ENCODE data around the gene AHRR.
"Not testable (repeated sequence)": the region's sequence is repeated elsewhere in the genome, so short reads cannot be mapped to it uniquely, and the experiment has no call there.

The AHRR gene

DNA sequence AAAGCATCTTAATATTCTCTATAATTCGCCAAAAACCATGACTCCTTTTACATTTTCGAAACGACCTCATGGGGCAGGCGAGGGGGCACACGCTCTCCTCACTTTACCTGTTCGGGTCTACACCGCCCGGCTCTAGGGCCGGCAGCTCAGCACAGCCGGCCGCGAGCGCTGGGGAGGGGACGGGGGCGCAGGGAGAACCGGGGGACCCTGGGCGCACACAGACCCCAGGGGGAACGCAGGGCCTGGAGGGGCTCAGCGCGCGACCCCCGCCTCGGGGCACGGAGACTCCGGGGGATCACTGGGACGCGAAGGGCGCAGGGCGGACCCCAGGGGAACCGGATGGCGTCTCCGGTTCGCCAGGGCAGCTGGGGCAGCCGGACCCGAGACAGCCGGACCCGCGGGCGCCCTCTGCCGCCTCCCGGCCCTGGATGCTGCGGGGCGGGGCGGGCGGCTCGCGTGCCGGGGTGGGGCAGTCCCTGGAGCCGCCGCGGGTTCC is at the start of gene AHRR:
Gene AHRR, plus strand, starts transcription at position 485 of the 496 bp plus-strand sequence. CDS start 22,189 bp downstream, outside the sequence.
- DNase-seq (ENCODE audit: low spot score) = peak; percentile 62

DNA sequence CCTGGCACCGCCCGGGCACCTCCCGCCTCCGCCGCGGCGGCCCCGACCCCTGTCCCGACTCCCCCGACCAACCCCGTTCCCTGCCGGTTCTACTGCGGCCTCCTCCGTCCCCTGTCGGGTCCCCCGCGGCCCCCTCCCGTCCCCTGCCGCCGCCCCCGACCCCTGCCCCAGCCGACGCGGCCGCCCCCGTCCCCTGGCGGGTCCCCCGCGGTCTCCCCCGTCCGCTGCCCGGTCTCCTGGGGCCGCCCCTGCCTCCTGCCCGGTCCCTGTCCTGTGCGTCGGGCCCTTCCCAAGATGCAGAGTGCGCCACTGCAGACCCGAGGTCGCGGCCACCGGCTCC is 49.7 kb upstream of the AHRR start:
- not testable (repeated sequence) for DNase-seq (ENCODE audit: low spot score)

DNA sequence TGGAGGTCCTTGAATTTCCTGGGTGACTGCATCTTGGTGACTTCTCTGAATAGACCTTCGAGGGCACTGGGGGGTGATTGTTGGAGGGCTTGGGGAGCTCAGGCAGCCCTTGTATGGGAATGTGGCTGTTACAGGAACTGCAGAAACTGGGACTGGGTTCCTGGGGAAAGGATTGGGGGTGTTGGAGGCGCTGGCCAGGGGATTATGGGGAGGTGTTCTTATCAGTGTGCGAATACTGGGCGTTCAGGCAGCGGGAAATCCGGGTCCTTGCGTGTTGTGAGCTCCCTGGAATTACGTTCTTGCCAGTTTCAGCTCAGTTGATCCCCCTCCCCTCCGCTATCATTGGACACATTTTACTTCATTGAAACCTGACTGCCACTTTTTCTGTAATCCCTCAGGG is 48.4 kb upstream of the AHRR start:
- DNase-seq (ENCODE audit: low spot score) = not testable (repeated sequence)

DNA sequence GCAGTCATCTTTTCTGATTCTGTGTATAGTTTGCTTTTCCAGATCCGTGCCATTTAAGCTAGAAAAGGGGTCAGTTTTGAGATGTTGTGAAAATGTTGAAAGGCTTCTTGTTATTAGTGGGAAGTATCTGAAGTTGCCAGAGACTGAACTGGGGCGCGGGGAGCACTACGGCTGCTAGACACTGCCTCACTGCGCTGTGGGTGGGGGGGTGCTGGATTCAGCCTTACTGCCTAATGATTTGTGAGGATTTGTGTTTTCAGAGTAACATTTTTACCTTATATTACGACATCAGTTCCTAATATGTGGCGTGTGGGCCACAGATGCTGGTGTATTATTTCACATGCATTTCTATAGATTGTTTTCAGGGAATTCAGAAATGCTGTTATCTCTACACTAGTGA is 48.0 kb upstream of the AHRR start:
- not testable (repeated sequence) for DNase-seq (ENCODE audit: low spot score)

- not testable (repeated sequence) for DNase-seq (ENCODE audit: low spot score)
Observed at GRCh38 chr5:274346-274745, 47.2 kb upstream of the AHRR start.

DNA sequence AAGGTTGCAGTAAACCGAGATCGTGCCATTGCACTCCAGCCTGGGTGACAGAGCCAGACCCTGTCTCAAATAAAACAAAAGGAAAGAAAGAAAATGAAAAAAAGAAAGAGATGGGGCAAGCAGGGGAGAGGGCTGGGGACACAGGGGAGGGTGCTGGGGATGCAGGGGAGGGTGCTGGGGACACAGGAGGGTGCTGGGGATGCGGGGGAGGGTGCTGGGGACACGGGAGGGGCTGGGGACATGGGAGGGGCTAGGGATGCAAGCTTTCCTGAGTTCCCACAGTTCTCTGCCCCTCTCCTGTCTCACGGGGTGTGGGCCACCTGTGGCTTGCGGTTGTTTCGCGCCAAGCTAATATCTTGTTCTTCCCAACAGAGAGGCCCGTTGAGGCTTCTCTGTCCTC is 42.9 kb upstream of the AHRR start:
- no peak for DNase-seq (ENCODE audit: low spot score)

DNA sequence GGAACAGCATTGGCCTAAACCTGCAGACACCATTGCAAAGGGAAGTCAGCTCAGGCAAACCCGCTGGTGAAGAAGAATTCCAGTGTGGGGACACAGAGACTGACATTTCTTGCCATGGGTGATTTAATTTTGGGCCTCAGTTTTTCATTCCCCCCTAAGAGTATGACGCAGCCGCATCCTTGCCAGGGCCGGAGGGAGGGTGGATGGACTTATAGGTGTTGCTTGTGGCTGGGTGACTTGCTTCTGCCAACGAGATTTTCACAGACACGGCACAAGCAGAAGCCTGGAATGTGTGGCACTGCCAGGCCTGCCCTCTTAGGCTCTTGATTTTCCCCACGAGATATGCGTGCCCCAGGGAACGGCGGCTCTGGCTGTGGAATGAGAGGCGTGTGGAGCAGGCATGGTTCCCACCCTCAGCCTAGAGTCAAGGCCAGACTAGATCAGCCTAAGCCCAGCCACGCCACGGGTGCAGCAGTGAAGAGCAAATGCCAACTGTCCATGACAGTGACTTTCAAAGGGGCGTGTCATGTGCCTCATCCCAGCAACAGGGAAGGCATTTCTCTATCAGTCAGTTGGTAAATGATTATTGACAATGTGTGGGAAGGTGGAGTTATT is 42.4 kb upstream of the AHRR start:
- not testable (repeated sequence) for DNase-seq (ENCODE audit: low spot score)

DNA sequence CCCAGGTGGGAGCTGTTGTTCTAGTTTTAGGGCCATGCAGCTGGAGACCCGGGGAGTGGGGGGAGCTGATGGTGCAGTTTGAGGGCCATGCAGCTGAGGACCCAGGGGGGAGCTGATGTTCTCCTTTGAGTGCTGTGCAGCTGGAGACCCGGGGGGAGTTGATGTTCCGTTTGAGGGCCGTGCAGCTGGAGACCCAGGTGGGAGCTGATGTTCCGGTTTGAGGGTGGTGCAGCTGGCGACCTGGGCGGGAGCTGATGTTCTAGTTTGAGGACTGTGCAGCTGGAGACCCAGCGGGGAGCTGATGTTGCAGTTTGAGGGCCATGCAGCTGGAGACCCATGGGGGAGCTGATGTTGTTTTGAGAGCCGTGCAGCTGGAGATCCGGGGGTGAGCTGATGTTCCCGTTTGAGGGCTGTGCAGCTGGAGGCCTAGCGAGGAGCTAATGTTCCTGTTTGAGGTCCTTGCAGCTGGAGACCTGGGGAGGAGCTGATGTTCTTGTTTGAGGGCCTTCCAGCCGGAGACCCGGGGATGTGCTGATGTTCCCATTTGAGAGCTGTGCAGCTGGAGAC is 35.4 kb upstream of the AHRR start:
- DNase-seq (ENCODE audit: low spot score) = no peak

DNA sequence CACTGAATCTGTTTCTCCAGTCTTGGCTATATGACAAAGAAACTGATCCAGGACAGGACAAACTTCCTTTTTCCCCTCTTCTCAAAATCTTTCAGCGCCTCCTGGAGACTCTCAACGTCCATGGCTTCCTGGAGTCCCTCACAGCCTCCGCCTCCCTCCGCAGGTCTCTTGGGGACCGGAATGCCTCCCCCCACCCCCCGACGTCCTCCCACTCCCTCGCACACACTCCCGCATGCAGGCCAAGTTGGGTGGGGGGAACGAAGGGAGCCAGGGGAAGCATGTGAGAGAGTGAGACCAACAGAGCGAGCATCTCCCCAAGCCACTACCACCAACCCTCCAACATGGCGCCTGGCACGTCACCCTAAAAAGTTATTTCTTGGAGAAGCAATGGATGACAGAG is 31.3 kb upstream of the AHRR start:
- not testable (repeated sequence) for DNase-seq (ENCODE audit: low spot score)

DNA sequence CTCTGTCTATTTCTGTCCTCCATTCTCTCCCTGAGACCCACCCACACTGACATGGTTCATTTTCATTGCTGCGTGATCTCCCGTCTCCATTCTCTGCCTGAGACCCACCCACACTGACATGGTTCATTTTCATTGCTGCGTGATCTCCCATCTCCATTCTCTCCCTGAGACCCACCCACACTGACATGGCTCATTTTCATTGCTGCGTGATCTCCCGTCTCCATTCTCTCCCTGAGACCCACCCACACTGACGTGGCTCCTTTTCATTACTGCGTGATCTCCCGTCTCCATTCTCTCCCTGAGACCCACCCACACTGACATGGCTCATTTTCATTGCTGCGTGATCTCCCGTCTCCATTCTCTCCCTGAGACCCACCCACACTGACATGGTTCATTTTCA is 30.2 kb upstream of the AHRR start:
- not testable (repeated sequence) for DNase-seq (ENCODE audit: low spot score)

- not testable (repeated sequence) for DNase-seq (ENCODE audit: low spot score)
Observed at GRCh38 chr5:294788-295187, 26.7 kb upstream of the AHRR start.

- DNase-seq (ENCODE audit: low spot score) = not testable (repeated sequence)
Observed at GRCh38 chr5:296207-296606, 25.3 kb upstream of the AHRR start.

DNA sequence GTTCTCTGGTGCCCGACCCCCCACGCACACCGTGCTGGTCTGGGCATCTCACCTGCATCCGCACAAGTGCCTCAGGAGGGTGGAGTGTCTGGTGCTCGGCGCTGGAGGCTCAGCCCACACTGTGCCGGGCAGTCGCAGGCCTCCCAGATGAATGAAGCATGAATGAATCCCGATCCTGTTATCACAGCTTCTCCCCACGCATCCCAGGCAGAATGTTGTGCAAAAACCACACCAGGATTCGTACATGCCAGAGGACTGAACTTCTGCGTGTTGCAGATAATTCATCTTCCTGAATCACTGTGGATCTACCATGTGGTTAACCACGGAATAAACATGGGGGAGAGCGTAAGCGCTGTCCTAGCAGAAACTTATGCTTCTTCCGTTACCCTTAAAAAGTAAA is 24.6 kb upstream of the AHRR start:
- not testable (repeated sequence) for DNase-seq (ENCODE audit: low spot score)

DNA sequence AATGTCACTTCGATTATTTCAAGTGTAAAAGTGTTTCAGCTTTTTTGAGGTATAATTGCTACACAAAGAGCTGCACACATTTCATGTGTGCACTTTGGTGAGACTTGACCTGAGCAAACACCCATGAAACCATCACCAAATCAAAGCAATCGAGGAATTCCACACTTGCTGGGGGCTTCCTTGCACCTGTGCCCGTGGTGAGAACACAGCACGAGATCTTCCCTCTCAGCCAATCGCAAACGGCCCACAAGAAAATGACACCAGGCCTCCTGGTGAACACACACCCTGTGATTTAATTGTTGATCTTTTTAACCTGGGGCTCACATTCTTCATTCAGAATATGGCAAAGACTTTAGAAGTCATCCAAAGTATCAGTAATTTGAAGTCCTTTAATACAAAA is 24.1 kb upstream of the AHRR start:
- DNase-seq (ENCODE audit: low spot score) = not testable (repeated sequence)

GRCh38 chr5:297991-298736 is 23.4 kb upstream of the AHRR start:
- DNase-seq (ENCODE audit: low spot score) = not testable (repeated sequence)

DNA sequence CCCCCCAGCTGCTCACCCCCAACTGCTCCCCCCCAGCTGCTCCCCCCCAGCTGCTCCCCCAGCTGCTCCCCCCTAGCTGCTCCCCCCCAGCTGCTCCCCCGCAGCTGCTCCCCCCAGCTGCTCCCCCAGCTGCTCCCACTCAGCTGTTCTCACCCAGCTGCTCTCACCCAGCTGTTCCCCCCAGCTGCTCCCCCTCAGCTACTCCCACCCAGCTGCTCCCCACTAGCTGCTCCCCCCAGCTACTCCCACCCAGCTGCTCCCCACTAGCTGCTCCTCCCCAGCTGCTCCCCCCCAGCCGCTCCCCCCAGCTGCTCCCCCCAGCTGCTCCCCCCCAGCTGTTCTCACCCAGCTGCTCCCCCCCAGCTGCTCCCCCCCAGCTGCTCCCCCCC is 22.8 kb upstream of the AHRR start:
- DNase-seq (ENCODE audit: low spot score) = no peak

DNA sequence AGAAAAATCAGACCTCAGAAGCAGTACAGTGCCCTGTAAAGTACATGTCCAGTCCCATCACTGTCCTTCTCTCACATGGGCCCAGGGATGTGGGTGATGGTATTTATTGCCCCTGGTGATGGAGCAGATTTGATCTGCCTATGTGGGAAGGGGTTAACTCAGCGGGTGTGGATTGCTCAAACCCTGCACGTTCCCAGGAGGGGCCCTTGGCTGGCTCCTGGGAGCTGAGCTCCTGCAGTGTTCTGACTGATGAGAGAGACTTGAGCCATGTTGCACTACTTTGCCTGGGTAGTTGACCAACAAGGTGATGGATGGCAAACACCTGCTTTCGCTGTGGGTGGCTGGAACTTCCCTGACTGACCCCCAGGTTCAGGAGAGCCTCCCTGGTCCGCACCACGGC is 21.6 kb upstream of the AHRR start:
- not testable (repeated sequence) for DNase-seq (ENCODE audit: low spot score)

DNA sequence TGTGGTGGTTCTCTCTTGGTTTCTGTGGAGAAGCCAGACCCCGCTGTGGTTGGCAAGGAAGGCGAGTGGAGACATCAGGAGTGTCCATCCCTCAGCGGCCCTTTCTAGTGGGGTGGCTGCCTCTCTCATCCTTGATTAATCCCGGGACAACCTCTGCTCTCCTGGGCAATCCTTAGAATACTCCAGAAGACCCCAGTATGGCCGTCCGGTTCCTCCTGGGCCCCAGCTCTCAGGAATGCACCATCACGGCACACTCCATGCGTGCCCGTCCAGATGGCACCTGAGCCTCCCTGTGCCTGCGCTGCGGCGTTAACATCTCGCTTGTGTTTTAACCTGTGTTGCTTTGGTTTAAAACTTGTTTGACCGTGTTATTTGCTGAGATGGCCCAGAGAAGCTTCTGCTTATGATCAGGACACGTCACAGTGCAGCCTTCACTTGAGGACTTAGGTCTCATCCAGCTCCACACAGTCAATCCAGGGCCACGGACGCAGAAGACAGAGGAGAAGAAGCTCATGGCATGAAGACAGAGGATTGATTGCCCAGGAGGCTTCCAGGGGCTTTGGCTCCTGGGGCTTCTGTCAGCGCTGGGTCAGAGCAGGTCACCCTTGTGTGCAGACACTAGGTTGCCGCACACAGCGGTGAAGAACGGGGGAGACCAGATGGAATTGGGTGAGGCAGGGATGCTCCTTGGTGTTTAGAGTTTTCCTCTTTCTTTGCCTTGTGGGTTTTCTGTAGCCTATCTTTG is 20.7 kb upstream of the AHRR start:
- DNase-seq (ENCODE audit: low spot score) = not testable (repeated sequence)

DNA sequence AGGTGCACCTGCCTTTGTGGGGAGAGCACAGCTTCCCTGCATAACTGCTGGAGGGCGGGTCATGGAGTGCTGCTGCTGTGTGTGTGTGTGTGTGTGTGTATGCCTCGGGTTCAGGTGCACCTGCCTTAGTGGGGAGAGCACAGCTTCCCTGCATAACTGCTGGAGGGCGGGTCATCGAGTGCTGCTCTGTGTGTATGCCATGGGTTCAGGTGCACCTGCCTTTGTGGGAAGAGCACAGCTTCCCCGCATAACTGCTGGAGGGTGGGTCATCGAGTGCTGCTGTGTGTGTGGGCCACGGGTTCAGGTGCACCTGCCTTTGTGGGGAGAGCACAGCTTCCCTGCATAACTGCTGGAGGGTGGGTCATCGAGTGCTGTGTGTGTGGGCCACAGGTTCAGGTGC is 19.1 kb upstream of the AHRR start:
- DNase-seq (ENCODE audit: low spot score) = not testable (repeated sequence)

DNA sequence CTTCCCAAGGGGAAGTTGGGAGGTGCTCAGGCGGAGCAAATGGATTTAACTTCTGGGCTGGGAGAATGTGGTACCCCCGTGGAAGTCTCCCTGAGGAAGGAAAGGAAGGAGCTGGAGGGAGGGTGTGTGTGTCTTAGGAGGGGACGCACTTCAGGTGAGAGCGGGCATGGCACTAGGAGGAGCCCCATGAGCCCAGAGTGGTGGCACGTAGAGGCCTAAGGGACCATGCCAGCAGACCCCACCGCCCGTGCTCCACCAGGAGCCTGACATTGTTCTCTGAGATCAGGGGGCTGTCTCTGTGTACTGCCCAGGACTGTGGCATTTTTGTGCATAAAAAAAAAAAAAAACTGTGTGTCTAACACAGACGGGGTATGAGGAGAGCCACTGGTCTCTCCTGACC is 18.5 kb upstream of the AHRR start:
- no peak for DNase-seq (ENCODE audit: low spot score)

GRCh38 chr5:303741-304140 is 17.8 kb upstream of the AHRR start:
- DNase-seq (ENCODE audit: low spot score) = not testable (repeated sequence)

- DNase-seq (ENCODE audit: low spot score) = no peak
Observed at GRCh38 chr5:305050-305449, 16.5 kb upstream of the AHRR start.

- no peak for DNase-seq (ENCODE audit: low spot score)
Observed at GRCh38 chr5:305459-305858, 16.1 kb upstream of the AHRR start.
